ENCODE results near the gene EMC10. TPM values are rescaled to one million over a fixed set of nuclear protein-coding genes. Genes with fewer than 3 reads are reported as not detected.

EMC10 gene
- total and polyA plus RNA-seq, 4 donors = 17.1 to 132 (median 40.5) TPM

DNA sequence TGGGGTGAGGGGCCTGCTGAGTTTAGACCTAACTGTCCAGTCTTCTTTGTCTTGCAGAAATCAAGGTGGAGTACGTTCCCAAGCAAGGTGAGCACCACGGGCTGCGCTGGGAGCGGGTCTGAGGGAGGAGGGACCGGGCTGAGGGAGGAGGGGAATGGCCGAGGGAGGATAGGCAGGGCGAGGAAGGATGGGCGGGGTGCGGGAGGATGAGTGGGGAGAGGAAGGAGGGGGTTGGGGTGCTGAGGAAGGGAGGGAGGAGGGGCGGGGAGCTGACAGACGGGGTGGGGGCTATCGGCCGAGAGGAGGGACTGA is 25.1 kb upstream of the EMC10 start:
- Histone ChIP-seq H3K4me1 (ENCODE audit: control insufficient read depth in 4 of 4, insufficient read depth in 4 of 4, low read length in 3 of 4) (no peaks in the 10 kb centered on the region), H3K9me3 (ENCODE audit: control insufficient read depth in 4 of 4, low read length in 3 of 4) (no peaks in the 10 kb centered on the region), H3K4me3 (ENCODE audit: low read depth in 1 of 3, low read length in 3 of 3) (no peak overlapping the region), H3K27me3 (ENCODE audit: control insufficient read depth in 4 of 4, insufficient read depth in 4 of 4, low read length in 3 of 4) (no peaks in the 10 kb centered on the region), H3K36me3 (ENCODE audit: control insufficient read depth in 4 of 4, insufficient read depth in 3 of 4, low read depth in 1 of 4, low read length in 3 of 4) (no peaks in the 10 kb centered on the region), H3K9ac (ENCODE audit: low read depth in 1 of 2, low read length in 2 of 2) (no peak overlapping the region), H3K27ac (ENCODE audit: low read depth in 1 of 2, low read length in 2 of 2) (no peak overlapping the region)
- 47% methylated on average over 13 of the region's 13 CpGs for WGBS
- TF ChIP-seq, protein P1, sequence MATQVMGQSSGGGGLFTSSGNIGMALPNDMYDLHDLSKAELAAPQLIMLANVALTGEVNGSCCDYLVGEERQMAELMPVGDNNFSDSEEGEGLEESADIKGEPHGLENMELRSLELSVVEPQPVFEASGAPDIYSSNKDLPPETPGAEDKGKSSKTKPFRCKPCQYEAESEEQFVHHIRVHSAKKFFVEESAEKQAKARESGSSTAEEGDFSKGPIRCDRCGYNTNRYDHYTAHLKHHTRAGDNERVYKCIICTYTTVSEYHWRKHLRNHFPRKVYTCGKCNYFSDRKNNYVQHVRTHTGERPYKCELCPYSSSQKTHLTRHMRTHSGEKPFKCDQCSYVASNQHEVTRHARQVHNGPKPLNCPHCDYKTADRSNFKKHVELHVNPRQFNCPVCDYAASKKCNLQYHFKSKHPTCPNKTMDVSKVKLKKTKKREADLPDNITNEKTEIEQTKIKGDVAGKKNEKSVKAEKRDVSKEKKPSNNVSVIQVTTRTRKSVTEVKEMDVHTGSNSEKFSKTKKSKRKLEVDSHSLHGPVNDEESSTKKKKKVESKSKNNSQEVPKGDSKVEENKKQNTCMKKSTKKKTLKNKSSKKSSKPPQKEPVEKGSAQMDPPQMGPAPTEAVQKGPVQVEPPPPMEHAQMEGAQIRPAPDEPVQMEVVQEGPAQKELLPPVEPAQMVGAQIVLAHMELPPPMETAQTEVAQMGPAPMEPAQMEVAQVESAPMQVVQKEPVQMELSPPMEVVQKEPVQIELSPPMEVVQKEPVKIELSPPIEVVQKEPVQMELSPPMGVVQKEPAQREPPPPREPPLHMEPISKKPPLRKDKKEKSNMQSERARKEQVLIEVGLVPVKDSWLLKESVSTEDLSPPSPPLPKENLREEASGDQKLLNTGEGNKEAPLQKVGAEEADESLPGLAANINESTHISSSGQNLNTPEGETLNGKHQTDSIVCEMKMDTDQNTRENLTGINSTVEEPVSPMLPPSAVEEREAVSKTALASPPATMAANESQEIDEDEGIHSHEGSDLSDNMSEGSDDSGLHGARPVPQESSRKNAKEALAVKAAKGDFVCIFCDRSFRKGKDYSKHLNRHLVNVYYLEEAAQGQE (IDR thresholded peaks at IDR 0.05) = no peak
- TF ChIP-seq RAD21 (IDR thresholded peaks at IDR 0.05) (no peak), HNF4G (IDR thresholded peaks at IDR 0.05) (no peak), TAF1 (conservative IDR thresholded peaks at IDR 0.05) (no peak), JUND (IDR thresholded peaks at IDR 0.05) (no peak), YY1 (IDR thresholded peaks at IDR 0.05) (no peak), FOXA2 (IDR thresholded peaks at IDR 0.05) (no peak), GABPA (IDR thresholded peaks at IDR 0.05 in 1 of 2, conservative IDR thresholded peaks at IDR 0.05 in 1 of 2) (no peak), HNF4A (conservative IDR thresholded peaks at IDR 0.05) (no peak), FOXA1 (IDR thresholded peaks at IDR 0.05) (no peak), SP1 (IDR thresholded peaks at IDR 0.05) (no peak), NR2F2 (IDR thresholded peaks at IDR 0.05) (no peak)
- TF ChIP-seq, protein P2, sequence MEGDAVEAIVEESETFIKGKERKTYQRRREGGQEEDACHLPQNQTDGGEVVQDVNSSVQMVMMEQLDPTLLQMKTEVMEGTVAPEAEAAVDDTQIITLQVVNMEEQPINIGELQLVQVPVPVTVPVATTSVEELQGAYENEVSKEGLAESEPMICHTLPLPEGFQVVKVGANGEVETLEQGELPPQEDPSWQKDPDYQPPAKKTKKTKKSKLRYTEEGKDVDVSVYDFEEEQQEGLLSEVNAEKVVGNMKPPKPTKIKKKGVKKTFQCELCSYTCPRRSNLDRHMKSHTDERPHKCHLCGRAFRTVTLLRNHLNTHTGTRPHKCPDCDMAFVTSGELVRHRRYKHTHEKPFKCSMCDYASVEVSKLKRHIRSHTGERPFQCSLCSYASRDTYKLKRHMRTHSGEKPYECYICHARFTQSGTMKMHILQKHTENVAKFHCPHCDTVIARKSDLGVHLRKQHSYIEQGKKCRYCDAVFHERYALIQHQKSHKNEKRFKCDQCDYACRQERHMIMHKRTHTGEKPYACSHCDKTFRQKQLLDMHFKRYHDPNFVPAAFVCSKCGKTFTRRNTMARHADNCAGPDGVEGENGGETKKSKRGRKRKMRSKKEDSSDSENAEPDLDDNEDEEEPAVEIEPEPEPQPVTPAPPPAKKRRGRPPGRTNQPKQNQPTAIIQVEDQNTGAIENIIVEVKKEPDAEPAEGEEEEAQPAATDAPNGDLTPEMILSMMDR (IDR thresholded peaks at IDR 0.05; ENCODE audit: low read depth, low read length, missing input control) = no peak
- TF ChIP-seq, protein P3, sequence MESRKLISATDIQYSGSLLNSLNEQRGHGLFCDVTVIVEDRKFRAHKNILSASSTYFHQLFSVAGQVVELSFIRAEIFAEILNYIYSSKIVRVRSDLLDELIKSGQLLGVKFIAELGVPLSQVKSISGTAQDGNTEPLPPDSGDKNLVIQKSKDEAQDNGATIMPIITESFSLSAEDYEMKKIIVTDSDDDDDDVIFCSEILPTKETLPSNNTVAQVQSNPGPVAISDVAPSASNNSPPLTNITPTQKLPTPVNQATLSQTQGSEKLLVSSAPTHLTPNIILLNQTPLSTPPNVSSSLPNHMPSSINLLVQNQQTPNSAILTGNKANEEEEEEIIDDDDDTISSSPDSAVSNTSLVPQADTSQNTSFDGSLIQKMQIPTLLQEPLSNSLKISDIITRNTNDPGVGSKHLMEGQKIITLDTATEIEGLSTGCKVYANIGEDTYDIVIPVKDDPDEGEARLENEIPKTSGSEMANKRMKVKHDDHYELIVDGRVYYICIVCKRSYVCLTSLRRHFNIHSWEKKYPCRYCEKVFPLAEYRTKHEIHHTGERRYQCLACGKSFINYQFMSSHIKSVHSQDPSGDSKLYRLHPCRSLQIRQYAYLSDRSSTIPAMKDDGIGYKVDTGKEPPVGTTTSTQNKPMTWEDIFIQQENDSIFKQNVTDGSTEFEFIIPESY (IDR thresholded peaks at IDR 0.05) = no peak
- no peak for DNase-seq (ENCODE audit: low spot score)

DNA sequence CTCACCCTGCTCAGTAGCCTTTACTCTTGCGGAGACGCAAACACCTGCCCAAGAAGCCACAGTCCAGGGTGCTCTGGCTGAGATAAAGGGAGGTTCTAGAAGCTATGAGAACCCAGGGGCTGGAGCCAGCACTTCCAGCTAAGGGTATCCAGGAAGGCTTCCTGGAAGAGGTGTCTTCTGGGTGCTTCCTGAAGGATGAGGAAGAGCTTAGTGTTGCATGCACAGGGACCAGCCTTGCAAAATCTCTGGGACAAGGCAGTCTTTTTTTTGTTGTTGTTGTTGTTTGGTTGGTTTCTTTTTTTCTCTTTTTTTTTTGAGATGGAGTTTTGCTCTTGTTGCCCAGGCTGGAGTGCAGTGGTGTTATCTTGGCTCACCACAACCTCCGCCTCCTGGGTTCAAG is 23.1 kb upstream of the EMC10 start:
- 93% methylated on average over 3 of the region's 3 CpGs for WGBS
- TF ChIP-seq, protein P4, sequence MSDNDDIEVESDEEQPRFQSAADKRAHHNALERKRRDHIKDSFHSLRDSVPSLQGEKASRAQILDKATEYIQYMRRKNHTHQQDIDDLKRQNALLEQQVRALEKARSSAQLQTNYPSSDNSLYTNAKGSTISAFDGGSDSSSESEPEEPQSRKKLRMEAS (IDR thresholded peaks at IDR 0.05) = no peak
- TF ChIP-seq FOXA1 (IDR thresholded peaks at IDR 0.05) (no peak), TAF1 (conservative IDR thresholded peaks at IDR 0.05) (no peak), JUND (IDR thresholded peaks at IDR 0.05) (no peak), HNF4G (IDR thresholded peaks at IDR 0.05) (no peak)
- TF ChIP-seq, protein P2 (IDR thresholded peaks at IDR 0.05; ENCODE audit: low read depth, low read length, missing input control) = no peak
- TF ChIP-seq, protein P5, sequence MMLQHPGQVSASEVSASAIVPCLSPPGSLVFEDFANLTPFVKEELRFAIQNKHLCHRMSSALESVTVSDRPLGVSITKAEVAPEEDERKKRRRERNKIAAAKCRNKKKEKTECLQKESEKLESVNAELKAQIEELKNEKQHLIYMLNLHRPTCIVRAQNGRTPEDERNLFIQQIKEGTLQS (IDR thresholded peaks at IDR 0.05) = no peak
- TF ChIP-seq, protein P1 (IDR thresholded peaks at IDR 0.05) = no peak
- DNase-seq (ENCODE audit: low spot score) = no peak

More for the DNA sequence above, 23.1 kb upstream of the EMC10 start:
- Histone ChIP-seq H3K4me3 (ENCODE audit: low read depth in 1 of 3, low read length in 3 of 3) (no peak overlapping the region), H3K9me3 (ENCODE audit: control insufficient read depth in 4 of 4, low read length in 3 of 4) (no peaks in the 10 kb centered on the region), H3K36me3 (ENCODE audit: control insufficient read depth in 4 of 4, insufficient read depth in 3 of 4, low read depth in 1 of 4, low read length in 3 of 4) (no peaks in the 10 kb centered on the region), H3K9ac (ENCODE audit: low read depth in 1 of 2, low read length in 2 of 2) (no peak overlapping the region), H3K27me3 (ENCODE audit: control insufficient read depth in 4 of 4, insufficient read depth in 4 of 4, low read length in 3 of 4) (no peaks in the 10 kb centered on the region), H3K27ac (ENCODE audit: low read depth in 1 of 2, low read length in 2 of 2) (no peak overlapping the region), H3K4me1 (ENCODE audit: control insufficient read depth in 4 of 4, insufficient read depth in 4 of 4, low read length in 3 of 4) (no peaks in the 10 kb centered on the region)
